K562 (cell line): ENCODE measurements around the gene HIVEP3. TPM values are rescaled to one million over a fixed set of nuclear protein-coding genes. Genes with fewer than 3 reads are reported as not detected.

Experiments used
- ATAC-seq: fragments of 200-7000 bp; cut with Tn5 transposase; 3 replicates; pipeline ENCODE4 v1.9.1; 2020; ENCODE audit warnings: moderate library complexity
- BruUV-seq: library from RNA; stranded (reverse); fragments of 400-500 nt; replicated peaks from 2 replicates; lab custom pipeline; 2021; lab: Mats Ljungman, UMichigan
- CTCF ChIA-PET: fragments of 300-600 bp; formaldehyde crosslinking; extraction: SDS; loops from one replicate; lab custom pipeline; 2021; ENCODE audit warnings: low intra/inter-chr PET ratio; lab: Yijun Ruan, JAX
- POLR2A ChIA-PET: fragments of 300-600, 350-650 bp; sonication (Branson Sonifier 250); formaldehyde crosslinking; extraction: SDS; loops from one replicate; lab custom pipeline; 2021; ENCODE audit warnings: antibody characterized with exemption, inconsistent platforms; lab: Yijun Ruan, JAX
- DNase-seq, 4 experiments: peaks; one replicate each; pipeline versions ENCODE4 v3.0.0 to v3.0.0-alpha.2; 2011 to 2018; ENCODE audit warnings: low spot score in 3 of 4, mixed read lengths in 3 of 4; ENCODE audit errors: extremely low read depth in 1 of 4
- FAIRE-seq: peaks from 2 replicates; lab custom pipeline; 2011; peaks lifted over from hg19 to GRCh38; lab: Jason Lieb, UNC
- H2AFZ ChIP-seq: 2 replicates; pipeline ENCODE4 v1.6.0; 2011; ENCODE audit warnings: low read depth, low read length, control low read depth, inconsistent platforms
- H3K27ac ChIP-seq: fragments of 200-600 bp; 3 replicates; pipeline ENCODE4 v1.8.0; 2011; ENCODE audit warnings: low read depth, mild to moderate bottlenecking, control low read depth, inconsistent platforms, low read length, moderate library complexity, mixed read lengths; ENCODE audit errors: extremely low read depth
- H3K27me3 ChIP-seq, 2 experiments: fragments of 300-600 bp in 1 of 2; 2 replicates in 1 of 2; 3 replicates in 1 of 2; pipeline versions ENCODE4 v1.6.0 to v1.8.0; 2011; ENCODE audit warnings: inconsistent platforms in 2 of 2, low read length in 2 of 2, mild to moderate bottlenecking in 1 of 2, mixed read lengths in 1 of 2, moderate library complexity in 1 of 2; ENCODE audit not compliant: control insufficient read depth in 2 of 2, insufficient read depth in 2 of 2
- H3K36me3 ChIP-seq: fragments of 300-600 bp; 3 replicates; pipeline ENCODE4 v1.8.0; 2011; ENCODE audit warnings: mild to moderate bottlenecking, low read length, inconsistent platforms; ENCODE audit not compliant: control insufficient read depth, insufficient read depth
- H3K4me1 ChIP-seq, 2 experiments: fragments of 200-600 bp in 1 of 2; replicated peaks in 1 of 2; 2 replicates in 1 of 2; 3 replicates in 1 of 2; pipeline versions ENCODE4 v1.5.1 to v1.8.0; 2011; ENCODE audit warnings: inconsistent platforms in 2 of 2, low read length in 2 of 2, mild to moderate bottlenecking in 1 of 2, mixed read lengths in 1 of 2, moderate library complexity in 1 of 2; ENCODE audit not compliant: control insufficient read depth in 2 of 2, insufficient read depth in 2 of 2
- H3K4me2 ChIP-seq: 2 replicates; pipeline ENCODE4 v1.6.1; 2011; ENCODE audit warnings: low read length, control low read depth, inconsistent platforms, mixed read lengths; ENCODE audit not compliant: insufficient read depth
- H3K4me3 ChIP-seq: fragments of 200-600 bp; sonication (generic), shearing (Covaris generic); 2 replicates; pipeline ENCODE4 v1.5.1; 2016; ENCODE audit warnings: control low read depth, inconsistent platforms
- H3K79me2 ChIP-seq: fragments of 200-600 bp; 3 replicates; pipeline ENCODE4 v1.8.0; 2011; ENCODE audit warnings: low read length, inconsistent platforms; ENCODE audit not compliant: control insufficient read depth, insufficient read depth
- H3K9ac ChIP-seq, 2 experiments: 2 replicates each; pipeline versions ENCODE4 v1.6.0 to v1.6.1; 2011; ENCODE audit warnings: low read depth in 2 of 2, low read length in 2 of 2, control low read depth in 1 of 2, inconsistent platforms in 1 of 2, mild to moderate bottlenecking in 1 of 2, mixed read lengths in 1 of 2; ENCODE audit not compliant: insufficient read depth in 1 of 2
- H3K9me1 ChIP-seq: one replicate; pipeline ENCODE4 v1.6.0; 2011; ENCODE audit warnings: inconsistent platforms, mild to moderate bottlenecking, low read length, moderate library complexity; ENCODE audit not compliant: control insufficient read depth, insufficient read depth
- H3K9me3 ChIP-seq: replicated peaks from 2 replicates; pipeline ENCODE4 v1.5.1; 2011; ENCODE audit warnings: low read depth, low read length, inconsistent platforms; ENCODE audit not compliant: control insufficient read depth, insufficient read depth
- H4K20me1 ChIP-seq: replicated peaks from 2 replicates; pipeline ENCODE4 v1.6.1; 2011; ENCODE audit warnings: low read length, inconsistent platforms, mixed read lengths; ENCODE audit not compliant: control insufficient read depth, insufficient read depth
- ASH1L ChIP-seq: fragments of 450-650 bp; IDR thresholded peaks from 2 replicates; pipeline ENCODE4 v1.6.1; 2018; ENCODE audit warnings: borderline replicate concordance, mild to moderate bottlenecking, low read depth; ENCODE audit not compliant: partially characterized antibody
- ATF6 ChIP-seq: sonication (generic); formaldehyde crosslinking; IDR thresholded peaks from 2 replicates; pipeline ENCODE4 v1.4.0; 2020; ENCODE audit warnings: mild to moderate bottlenecking, missing genetic modification reagents
- CREB1 ChIP-seq, 2 experiments: sonication (generic) in 1 of 2; formaldehyde crosslinking in 1 of 2; IDR thresholded peaks; 2 replicates each; pipeline versions ENCODE4 v1.6.1 to v1.8.0; 2012 to 2022; ENCODE audit warnings: inconsistent platforms in 1 of 2, mild to moderate bottlenecking in 1 of 2, missing genetic modification reagents in 1 of 2, moderate library complexity in 1 of 2
- ESRRA ChIP-seq: fragments of 450-650 bp; IDR thresholded peaks from 2 replicates; pipeline ENCODE4 v1.6.1; 2014; ENCODE audit warnings: low read depth, mild to moderate bottlenecking, moderate library complexity, borderline replicate concordance
- FOXA3 ChIP-seq, 2 experiments: fragments of 450-650 bp in 1 of 2; sonication (generic) in 1 of 2; formaldehyde crosslinking; IDR thresholded peaks in 1 of 2; conservative IDR thresholded peaks in 1 of 2; 2 replicates each; pipeline versions ENCODE4 v1.4.0 to v1.8.0; 2020 to 2022; ENCODE audit warnings: mild to moderate bottlenecking in 2 of 2, missing genetic modification reagents in 1 of 2
- PHF20 ChIP-seq: fragments of 450-650 bp; IDR thresholded peaks from 2 replicates; pipeline ENCODE4 v1.6.1; 2018; ENCODE audit not compliant: partially characterized antibody
- PRPF4 ChIP-seq: fragments of 200-400 bp; formaldehyde crosslinking; IDR thresholded peaks from one replicate; pipeline ENCODE4 v1.6.1; 2017; ENCODE audit warnings: low read length, low read depth, mild to moderate bottlenecking; ENCODE audit not compliant: insufficient read depth, poor library complexity, severe bottlenecking
- SNIP1 ChIP-seq: fragments of 450-650 bp; IDR thresholded peaks from 2 replicates; pipeline ENCODE4 v1.7.1; 2017; ENCODE audit warnings: low read depth, mild to moderate bottlenecking
- SNRNP70 ChIP-seq: fragments of 200-400 bp; formaldehyde crosslinking; optimal IDR thresholded peaks from 2 replicates; pipeline ENCODE3; 2017; ENCODE audit warnings: low read depth, low read length
- SPI1 ChIP-seq: IDR thresholded peaks from 2 replicates; pipeline ENCODE4 v1.6.1; 2011; ENCODE audit warnings: low read depth, low read length, control low read depth, borderline replicate concordance
- TCF3 ChIP-seq: sonication (generic); formaldehyde crosslinking; IDR thresholded peaks from 2 replicates; pipeline ENCODE4 v1.4.0; 2020; ENCODE audit warnings: mild to moderate bottlenecking, missing genetic modification reagents
- ZNF324 ChIP-seq: fragments of 250-450 bp; sonication (Bioruptor Pico); IDR thresholded peaks from 2 replicates; pipeline ENCODE4 v1.4.0; 2020; ENCODE audit warnings: mild to moderate bottlenecking
- ZNF449 ChIP-seq: fragments of 250-450 bp; sonication (Bioruptor Pico); IDR thresholded peaks from 2 replicates; pipeline ENCODE4 v1.8.0; 2022; ENCODE audit warnings: moderate library complexity, mild to moderate bottlenecking, inconsistent platforms
- ZNF655 ChIP-seq: fragments of 250-450 bp; sonication (Bioruptor Pico); IDR thresholded peaks from 2 replicates; pipeline ENCODE4 v1.5.0; 2021
- WGBS: fragments of 100-300 bp; shearing (Covaris generic); methylation state at CpG from one replicate; pipeline ENCODE4 v1.1.6; 2016; ENCODE audit warnings: low coverage, mixed read lengths; ENCODE audit not compliant: insufficient coverage; ENCODE audit errors: missing lambda C conversion rate; 5-methylcytosine and 5-hydroxymethylcytosine counted together
- in situ Hi-C: fragments of 300-500 bp; cut with MboI; formaldehyde crosslinking; loops from 4 replicates; pipeline ENCODE4 v1.15.0; 2018; ENCODE audit warnings: inconsistent platforms, mixed read lengths
- intact Hi-C: fragments of 100-400 bp; cut with micrococcal nuclease; formaldehyde crosslinking; loops from 2 replicates; pipeline ENCODE4 v1.14.2; 2022
- polyA plus RNA-seq, 8 experiments: library from polyadenylated mRNA; depleted of rRNA in 4 of 8; stranded (reverse) in 5 of 8; unstranded in 3 of 8; fragments of >200 nt; fragmentation: Nextera tagmentation in 2 of 8; fragmentation: Illumina TruSeq in 1 of 8; extraction: Ambion mirVana in 2 of 8; extraction: Trizol in 1 of 8; gene quantifications; 2 replicates each; pipeline versions ENCODE4 v1.2.1 to v1.2.3, GENCODE V29; 2011 to 2014; ENCODE audit warnings: inconsistent platforms in 1 of 8, missing spikeins in 1 of 8
- total RNA-seq, 7 experiments: library from RNA; depleted of rRNA in 6 of 7; stranded (reverse); fragments of >200 nt in 6 of 7; fragmentation: Illumina TruSeq in 2 of 7; extraction: Trizol in 2 of 7; gene quantifications; 2 replicates each; pipeline versions ENCODE4 v1.2.1 to v1.2.3, GENCODE V29; 2011 to 2021; ENCODE audit warnings: low replicate concordance in 1 of 7

Gene HIVEP3
- total and polyA plus RNA-seq, 9 of the 15 experiments (the other 6 are each of a cell fraction or from before 2014, with no cell fraction given), result 0.09 to 0.58 (median 0.34) TPM; not detected in 1

GRCh38 chr1:41645062-41645461, 273.7 kb downstream of the HIVEP3 start:
- H3K79me2 ChIP-seq, result no peaks in the 10 kb centered on the region
- no peaks in the 10 kb centered on the region for H3K36me3 ChIP-seq
- no peaks in the 10 kb centered on the region; the same call in 1 of the 2 replicates for H4K20me1 ChIP-seq
- in situ Hi-C loops, result no loop called here
- ATAC-seq (no peak), FAIRE-seq (no peak), DNase-seq (no peak)
- no TSS peak for BruUV-seq
- no peak overlapping the region for H3K9ac ChIP-seq
- intact Hi-C loops, result no loop called here
- CTCF ChIA-PET, result no interaction called here
- H3K27ac ChIP-seq, result no peak overlapping the region
- no peaks in the 10 kb centered on the region for H3K9me1 ChIP-seq
- POLR2A ChIA-PET, result interaction anchor here (1.2 kb wide), 1 partner anchor 44 kb away, joined by 3 read pairs; no protein-coding TSS in a partner anchor
- TF ChIP-seq SPI1 (no peak), ZNF324 (no peak), SNIP1 (no peak), PRPF4 (no peak), TCF3 (CRISPR knock-in tag) (no peak), ESRRA (no peak), CREB1 (IDR thresholded peaks at IDR 0.05) (no peak), CREB1 (CRISPR knock-in tag; IDR thresholded peaks at IDR 0.05) (no peak), SNRNP70 (no peak), ZNF655 (CRISPR knock-in tag) (no peak), PHF20 (no peak), ASH1L (no peak), ATF6 (CRISPR knock-in tag) (no peak), ZNF449 (CRISPR knock-in tag) (no peak), FOXA3 (CRISPR knock-in tag; conservative IDR thresholded peaks at IDR 0.05 in 1 of 2, IDR thresholded peaks at IDR 0.05 in 1 of 2) (no peak)
- TF ChIP-seq, all 486 proteins: peak for 0
- 0% methylated on average over 2 of the region's 2 CpGs for WGBS
- Histone ChIP-seq H3K4me1 (no peaks in the 10 kb centered on the region), H3K27me3 (peaks cover 5 to 41% of the 10 kb centered on the region in 2 experiments; a peak in 3 of 5 replicates), H2AFZ (no peak overlapping the region), H3K4me2 (no peak overlapping the region), H3K4me3 (no peak overlapping the region), H3K9me3 (no peaks in the 10 kb centered on the region)
